Lower leg skin (tissue), 4 donors: Measurements from ENCODE around the gene COASY. TPM values are rescaled to one million over a fixed set of nuclear protein-coding genes. Genes with fewer than 3 reads are reported as not detected.

Experiments used
- DNase-seq, 2 donors: peaks; one replicate each; pipeline ENCODE4 v3.0.0-alpha.2; 2019; ENCODE audit warnings: low spot score in 2 of 2
- H3K4me3 ChIP-seq: fragments of 200-600 bp; sonication (generic); 2 replicates; pipeline ENCODE4 v1.5.1; 2017; ENCODE audit warnings: mild to moderate bottlenecking, low read depth; ENCODE audit not compliant: poor library complexity, severe bottlenecking
- POLR2A ChIP-seq, 2 donors: fragments of 450-650 bp; IDR thresholded peaks; one replicate each; pipeline ENCODE4 v1.6.1; 2016 to 2017; ENCODE audit warnings: antibody characterized with exemption in 2 of 2, mild to moderate bottlenecking in 1 of 2, moderate library complexity in 1 of 2
- whole genome bisulfite sequencing, 2 donors: methylation state at CpG; one replicate each; pipeline ENCODE4 v1.1.5; 2018; 5-methylcytosine and 5-hydroxymethylcytosine counted together
- intact Hi-C: fragments of 100-400 bp; cut with DNase I; formaldehyde crosslinking; loops from one replicate; pipeline ENCODE4 v1.15.0; 2023; ENCODE audit warnings: low total_unique reads
- total RNA-seq, 4 donors: library from RNA; depleted of rRNA; stranded (reverse); fragments of >200 nt; gene quantifications; one replicate each; pipeline ENCODE4 v1.1.0, GENCODE V29; 2016
- TF ChIP-seq, protein P1 (sequence below), 3 donors: fragments of 450-650 bp; IDR thresholded peaks; one replicate each; pipeline ENCODE4 v1.5.1; 2016; ENCODE audit warnings: antibody characterized with exemption in 3 of 3, mild to moderate bottlenecking in 3 of 3, moderate library complexity in 2 of 3

COASY gene
- total RNA-seq: 10 to 100 TPM; 32.4 to 49.5 (median 41.7) TPM

DNA sequence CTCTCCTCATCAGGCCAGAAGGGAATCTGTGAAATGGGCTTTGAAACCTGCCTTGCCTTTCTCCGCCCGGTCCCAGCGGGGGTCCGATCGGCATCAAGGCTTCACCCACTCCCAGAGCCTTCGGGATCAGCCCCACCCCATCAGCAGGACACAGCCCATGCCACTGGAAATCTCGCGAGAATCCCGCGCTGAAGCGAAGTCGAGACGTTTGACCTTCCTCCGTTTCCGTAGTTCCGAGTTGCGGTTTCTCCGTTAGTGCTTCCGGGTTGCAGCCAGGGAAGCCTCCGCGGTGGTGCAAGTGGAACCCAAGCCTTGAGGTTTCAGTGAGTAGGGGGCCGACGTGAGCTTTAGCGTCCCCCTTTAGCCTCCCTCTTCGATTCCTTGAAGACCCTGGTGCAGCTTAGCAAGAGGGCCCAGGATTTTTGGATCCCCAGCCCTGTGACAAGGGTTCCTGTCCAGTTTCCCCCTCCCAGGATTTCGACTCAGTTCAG lies at the start of gene COASY:
Gene COASY (plus strand): TSS at position 252 of the 491 bp plus-strand sequence. CDS start 475 bp downstream, outside the sequence.
- 0% methylated on average over 26 of the region's 26 CpGs for WGBS, 2 donors
- DNase-seq: peak; percentile 95 to 99
- peak within 1 kb of the TSS; percentile 82 for H3K4me3 ChIP-seq
- intact Hi-C loops: no loop called here
- no peak for TF ChIP-seq POLR2A (IDR thresholded peaks at IDR 0.05)
- TF ChIP-seq, protein P1, sequence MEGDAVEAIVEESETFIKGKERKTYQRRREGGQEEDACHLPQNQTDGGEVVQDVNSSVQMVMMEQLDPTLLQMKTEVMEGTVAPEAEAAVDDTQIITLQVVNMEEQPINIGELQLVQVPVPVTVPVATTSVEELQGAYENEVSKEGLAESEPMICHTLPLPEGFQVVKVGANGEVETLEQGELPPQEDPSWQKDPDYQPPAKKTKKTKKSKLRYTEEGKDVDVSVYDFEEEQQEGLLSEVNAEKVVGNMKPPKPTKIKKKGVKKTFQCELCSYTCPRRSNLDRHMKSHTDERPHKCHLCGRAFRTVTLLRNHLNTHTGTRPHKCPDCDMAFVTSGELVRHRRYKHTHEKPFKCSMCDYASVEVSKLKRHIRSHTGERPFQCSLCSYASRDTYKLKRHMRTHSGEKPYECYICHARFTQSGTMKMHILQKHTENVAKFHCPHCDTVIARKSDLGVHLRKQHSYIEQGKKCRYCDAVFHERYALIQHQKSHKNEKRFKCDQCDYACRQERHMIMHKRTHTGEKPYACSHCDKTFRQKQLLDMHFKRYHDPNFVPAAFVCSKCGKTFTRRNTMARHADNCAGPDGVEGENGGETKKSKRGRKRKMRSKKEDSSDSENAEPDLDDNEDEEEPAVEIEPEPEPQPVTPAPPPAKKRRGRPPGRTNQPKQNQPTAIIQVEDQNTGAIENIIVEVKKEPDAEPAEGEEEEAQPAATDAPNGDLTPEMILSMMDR (IDR thresholded peaks at IDR 0.05): no peak

DNA sequence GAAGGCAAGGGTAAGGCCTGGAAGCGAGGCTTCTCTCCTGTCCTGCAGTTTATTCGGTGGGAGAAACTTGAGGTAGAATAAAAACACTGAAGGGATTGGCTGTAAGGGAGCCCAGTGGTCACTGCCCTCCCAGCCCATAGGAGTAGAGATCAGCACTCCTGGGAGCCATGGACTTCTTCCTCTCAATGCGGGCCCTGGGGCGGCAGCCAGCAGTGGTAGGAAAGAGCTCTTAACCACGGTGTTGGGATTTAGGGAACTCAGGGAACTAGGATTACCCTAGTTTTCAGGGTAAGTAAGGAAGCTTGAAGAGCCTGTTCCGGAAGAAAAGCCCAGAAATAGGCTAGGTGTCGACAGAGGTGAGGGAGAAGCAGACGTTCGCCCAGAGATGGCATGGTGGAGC lies 49.7 kb upstream of the COASY start:
- no peak for DNase-seq
- WGBS, 2 donors: 79 to 81% methylated on average over 9 of the region's 9 CpGs
- no peak overlapping the region for H3K4me3 ChIP-seq
- intact Hi-C loops: loop anchor here (10.0 kb wide), 1 partner anchor 47 kb away; no protein-coding TSS in a partner anchor
- TF ChIP-seq, protein P1 (IDR thresholded peaks at IDR 0.05): no peak
- no peak for TF ChIP-seq POLR2A (IDR thresholded peaks at IDR 0.05)

DNA sequence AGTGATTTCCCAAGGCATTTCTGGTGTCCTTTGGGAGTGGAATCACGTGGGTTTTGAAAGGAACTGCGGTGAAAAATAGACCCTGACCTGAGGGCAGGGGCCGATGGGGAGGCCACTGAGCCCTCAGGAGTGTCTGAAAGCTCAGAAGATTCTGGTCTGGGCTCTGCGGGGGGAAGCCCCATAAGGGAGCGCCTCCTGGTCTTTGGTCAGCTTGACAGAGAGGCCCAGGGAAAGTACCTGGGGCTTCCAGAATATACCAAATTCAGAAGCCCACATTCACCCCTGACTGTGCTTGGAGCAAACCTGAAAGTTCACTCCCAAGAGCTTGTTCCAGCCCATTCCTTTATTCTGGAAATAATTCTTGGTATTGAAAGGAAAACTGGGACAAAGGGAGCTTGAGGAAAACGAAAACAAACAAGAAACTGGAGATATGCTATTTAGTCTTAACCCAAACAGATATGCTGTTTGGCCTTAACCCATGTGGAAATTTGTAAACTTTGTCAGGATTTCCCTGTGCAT lies 49.2 kb upstream of the COASY start:
- TF ChIP-seq POLR2A (IDR thresholded peaks at IDR 0.05): no peak
- TF ChIP-seq, protein P1 (IDR thresholded peaks at IDR 0.05): no peak
- H3K4me3 ChIP-seq: no peak overlapping the region
- WGBS, 2 donors: 73 to 75% methylated on average over 6 of the region's 6 CpGs
- DNase-seq: no peak
- intact Hi-C loops: loop anchor here (10.0 kb wide), 1 partner anchor 48 kb away; no protein-coding TSS in a partner anchor

DNA sequence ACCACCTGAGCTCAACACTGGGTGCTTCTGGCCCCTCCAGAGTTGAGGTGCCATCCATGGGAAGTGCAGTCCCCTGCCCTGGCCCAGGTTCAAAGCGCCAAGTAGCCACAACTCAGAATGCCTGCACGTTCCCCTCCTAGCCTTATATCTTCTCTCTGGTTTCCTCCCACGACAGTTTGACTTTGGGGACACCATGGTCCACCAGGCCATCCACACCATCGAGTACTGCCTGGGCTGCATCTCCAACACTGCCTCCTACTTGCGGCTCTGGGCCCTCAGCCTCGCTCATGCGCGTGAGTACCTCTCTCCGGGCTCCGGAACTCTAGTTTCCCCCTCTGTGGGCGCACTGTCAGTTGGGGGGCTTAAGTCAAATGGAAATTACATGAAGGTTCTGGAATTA lies 48.3 kb upstream of the COASY start:
- DNase-seq: no peak
- intact Hi-C loops: loop anchor here (10.0 kb wide), 1 partner anchor 49 kb away; no protein-coding TSS in a partner anchor
- no peak overlapping the region for H3K4me3 ChIP-seq
- TF ChIP-seq, protein P1 (IDR thresholded peaks at IDR 0.05): no peak
- TF ChIP-seq POLR2A (IDR thresholded peaks at IDR 0.05): no peak
- WGBS, 2 donors: 92 to 95% methylated on average over 11 of the region's 11 CpGs

DNA sequence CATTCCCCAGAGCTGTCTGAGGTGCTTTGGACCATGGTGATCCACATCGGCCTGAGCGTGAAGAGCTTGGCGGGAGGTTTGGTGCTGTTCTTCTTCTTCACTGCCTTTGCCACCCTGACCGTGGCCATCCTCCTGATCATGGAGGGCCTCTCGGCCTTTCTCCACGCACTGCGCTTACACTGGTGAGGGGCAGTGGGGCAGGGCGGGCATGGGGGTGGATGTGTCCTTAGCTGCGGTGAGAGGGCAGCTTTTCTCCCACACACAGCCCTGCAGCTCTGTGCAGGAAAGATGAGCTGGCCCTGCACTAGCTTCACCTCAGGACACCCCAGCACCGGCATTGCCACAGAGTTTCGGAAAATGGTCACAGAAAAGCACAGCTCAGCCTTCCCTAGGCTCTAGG lies 47.7 kb upstream of the COASY start:
- DNase-seq: no peak
- H3K4me3 ChIP-seq: no peak overlapping the region
- intact Hi-C loops: loop anchor here (10.0 kb wide), 1 partner anchor 49 kb away; no protein-coding TSS in a partner anchor
- TF ChIP-seq, protein P1 (IDR thresholded peaks at IDR 0.05): no peak
- TF ChIP-seq POLR2A (IDR thresholded peaks at IDR 0.05): no peak
- WGBS, 2 donors: 94 to 98% methylated on average over 5 to 11 of the region's 11 CpGs
